H9 (cell line): ENCODE results near the gene SDK1. TPM values are rescaled to one million over a fixed set of nuclear protein-coding genes. Genes with fewer than 3 reads are reported as not detected.

Experiments
- DNase-seq: peaks from one replicate; pipeline ENCODE4 v3.0.0-alpha.2; 2017
- H2AFZ ChIP-seq: one replicate; pipeline ENCODE4 v1.6.1; 2013; ENCODE audit warnings: mild to moderate bottlenecking, low read length, control low read depth, moderate library complexity
- H2AK5ac ChIP-seq: 2 replicates; pipeline ENCODE4 v1.6.1; 2013; ENCODE audit warnings: low read length, control low read depth, mixed read lengths; ENCODE audit not compliant: insufficient read length
- H2BK120ac ChIP-seq: one replicate; pipeline ENCODE4 v1.6.1; 2013; ENCODE audit warnings: low read depth, mild to moderate bottlenecking, low read length, control low read depth, inconsistent platforms; ENCODE audit not compliant: poor library complexity, severe bottlenecking
- H2BK12ac ChIP-seq: 2 replicates; pipeline ENCODE4 v1.6.1; 2013; ENCODE audit warnings: low read length, control low read depth, mixed read lengths, low read depth; ENCODE audit not compliant: insufficient read length
- H2BK15ac ChIP-seq: 2 replicates; pipeline ENCODE4 v1.6.1; 2013; ENCODE audit warnings: low read depth, low read length, control low read depth
- H2BK20ac ChIP-seq: one replicate; pipeline ENCODE4 v1.6.1; 2013; ENCODE audit warnings: low read depth, mild to moderate bottlenecking, low read length, control low read depth, inconsistent platforms; ENCODE audit not compliant: poor library complexity, severe bottlenecking
- H2BK5ac ChIP-seq: 2 replicates; pipeline ENCODE4 v1.6.1; 2013; ENCODE audit warnings: low read length, control low read depth, mixed read lengths; ENCODE audit not compliant: insufficient read length
- H3K14ac ChIP-seq: 2 replicates; pipeline ENCODE4 v1.6.1; 2013; ENCODE audit warnings: low read length, control low read depth; ENCODE audit not compliant: insufficient read depth
- H3K18ac ChIP-seq: 2 replicates; pipeline ENCODE4 v1.6.1; 2013; ENCODE audit warnings: low read depth, mild to moderate bottlenecking, mixed read lengths, low read length, control low read depth; ENCODE audit not compliant: insufficient read length
- H3K23ac ChIP-seq: 2 replicates; pipeline ENCODE4 v1.6.1; 2013; ENCODE audit warnings: low read length, control low read depth, mixed read lengths, low read depth; ENCODE audit not compliant: insufficient read length
- H3K23me2 ChIP-seq: 2 replicates; pipeline ENCODE4 v1.6.1; 2013; ENCODE audit warnings: low read depth, mild to moderate bottlenecking, mixed read lengths, low read length, control low read depth; ENCODE audit not compliant: insufficient read length, poor library complexity, severe bottlenecking
- H3K27ac ChIP-seq: 2 replicates; pipeline ENCODE4 v1.5.1; 2013; ENCODE audit warnings: low read length, control low read depth, mixed read lengths, low read depth; ENCODE audit not compliant: insufficient read length
- H3K27me3 ChIP-seq: 2 replicates; pipeline ENCODE4 v1.6.1; 2013; ENCODE audit warnings: low read length, control low read depth, inconsistent platforms; ENCODE audit not compliant: insufficient read depth
- H3K4ac ChIP-seq: 2 replicates; pipeline ENCODE4 v1.6.1; 2013; ENCODE audit warnings: low read depth, mild to moderate bottlenecking, control low read depth, inconsistent platforms, low read length, moderate library complexity
- H3K4me1 ChIP-seq: 2 replicates; pipeline ENCODE4 v1.6.1; 2013; ENCODE audit warnings: low read length, control low read depth, inconsistent platforms; ENCODE audit not compliant: insufficient read depth
- H3K4me2 ChIP-seq: 2 replicates; pipeline ENCODE4 v1.6.1; 2013; ENCODE audit warnings: low read length, control low read depth, mixed read lengths; ENCODE audit not compliant: insufficient read length, insufficient read depth
- H3K56ac ChIP-seq: 2 replicates; pipeline ENCODE4 v1.6.1; 2013; ENCODE audit warnings: low read depth, mild to moderate bottlenecking, mixed read lengths, low read length, control low read depth; ENCODE audit not compliant: insufficient read length
- H3K79me1 ChIP-seq: 2 replicates; pipeline ENCODE4 v1.6.1; 2013; ENCODE audit warnings: low read depth, mild to moderate bottlenecking, moderate library complexity, low read length, control low read depth, inconsistent platforms; ENCODE audit not compliant: insufficient read depth, poor library complexity, severe bottlenecking
- H3K79me2 ChIP-seq: 2 replicates; pipeline ENCODE4 v1.6.1; 2013; ENCODE audit warnings: low read length, control low read depth, inconsistent platforms; ENCODE audit not compliant: insufficient read depth
- H3K9ac ChIP-seq: 2 replicates; pipeline ENCODE4 v1.6.1; 2013; ENCODE audit warnings: low read length, control low read depth, mixed read lengths; ENCODE audit not compliant: insufficient read length; ENCODE audit errors: extremely low read depth
- H3K9me3 ChIP-seq: one replicate; pipeline ENCODE4 v1.6.1; 2013; ENCODE audit warnings: low read depth, low read length, inconsistent platforms; ENCODE audit not compliant: control insufficient read depth
- H3T11ph ChIP-seq: one replicate; pipeline ENCODE4 v1.6.1; 2013; ENCODE audit warnings: mild to moderate bottlenecking, low read length, control low read depth, inconsistent platforms
- H4K20me1 ChIP-seq: one replicate; pipeline ENCODE4 v1.6.1; 2013; ENCODE audit not compliant: control insufficient read depth, insufficient read length, insufficient read depth
- H4K5ac ChIP-seq: 2 replicates; pipeline ENCODE4 v1.6.1; 2013; ENCODE audit warnings: low read depth, mild to moderate bottlenecking, mixed read lengths, low read length, control low read depth; ENCODE audit not compliant: insufficient read length
- H4K8ac ChIP-seq: replicated peaks from 2 replicates; pipeline ENCODE4 v1.6.1; 2013; ENCODE audit warnings: low read length, control low read depth, mixed read lengths, low read depth; ENCODE audit not compliant: insufficient read length
- H4K91ac ChIP-seq: 2 replicates; pipeline ENCODE4 v1.6.1; 2013; ENCODE audit warnings: low read depth, mild to moderate bottlenecking, moderate library complexity, mixed read lengths, low read length, control low read depth; ENCODE audit not compliant: insufficient read length
- H3K27ac Mint-ChIP-seq, 3 experiments: 2 replicates in 2 of 3; 3 replicates in 1 of 3; pipeline ENCODE4 v1.8.0; 2020 to 2021; ENCODE audit warnings: mixed read lengths in 3 of 3, mild to moderate bottlenecking in 1 of 3, moderate library complexity in 1 of 3
- H3K27me3 Mint-ChIP-seq: 2 replicates; pipeline ENCODE4 v1.8.0; 2021; ENCODE audit warnings: low read depth, mild to moderate bottlenecking, moderate library complexity, mixed read lengths
- H3K36me3 Mint-ChIP-seq, 3 experiments: 2 replicates in 2 of 3; 3 replicates in 1 of 3; pipeline ENCODE4 v1.8.0; 2020 to 2021; ENCODE audit warnings: low read depth in 3 of 3, mixed read lengths in 3 of 3; ENCODE audit not compliant: insufficient read depth in 1 of 3
- H3K4me1 Mint-ChIP-seq, 2 experiments: 2 replicates each; pipeline ENCODE4 v1.8.0; 2020; ENCODE audit warnings: mixed read lengths in 2 of 2
- H3K4me3 Mint-ChIP-seq, 2 experiments: 2 replicates in 1 of 2; 3 replicates in 1 of 2; pipeline ENCODE4 v1.8.0; 2020 to 2021; ENCODE audit warnings: mild to moderate bottlenecking in 2 of 2, mixed read lengths in 2 of 2, moderate library complexity in 1 of 2
- H3K9me3 Mint-ChIP-seq, 2 experiments: 2 replicates in 1 of 2; 3 replicates in 1 of 2; pipeline ENCODE4 v1.8.0; 2020; ENCODE audit warnings: mild to moderate bottlenecking in 2 of 2, mixed read lengths in 2 of 2, moderate library complexity in 1 of 2
- CTCF ChIP-seq: fragments of 200-600 bp; sonication (generic); conservative IDR thresholded peaks from 3 replicates; pipeline ENCODE4 v1.8.0; 2021; ENCODE audit warnings: antibody characterized with exemption, mild to moderate bottlenecking
- WGBS: extraction: QIAGEN DNeasy Blood & Tissue Kit; methylation state at CpG from one replicate; pipeline ENCODE4 v1.1.7; 2013; ENCODE audit warnings: missing lambda C conversion rate, low lambda C conversion rate, mixed read lengths; ENCODE audit not compliant: insufficient read length; ENCODE audit errors: extremely low coverage; 5-methylcytosine and 5-hydroxymethylcytosine counted together
- total RNA-seq: library from RNA; stranded (reverse); gene quantifications from 2 replicates; pipeline ENCODE4 v1.2.1, GENCODE V29; 2021

The SDK1 gene
- total RNA-seq, 1 experiment from 2014 or later, result 8.7 TPM

- H3K27ac Mint-ChIP-seq, result peak overlapping the region in 2 of 3 experiments; percentile 26 to 67; a peak in 3 of 7 replicates
- WGBS, result no CpG with 5 or more reads among the region's 4 CpGs
- H4K91ac ChIP-seq, result no peak overlapping the region
Measured at GRCh38 chr7:4037877-4038276, 736.8 kb downstream of the SDK1 start.

More at GRCh38 chr7:4037877-4038276, 736.8 kb downstream of the SDK1 start:
- no peaks in the 10 kb centered on the region for H3K9me3 ChIP-seq
- DNase-seq, result no peak
- H3K79me1 ChIP-seq, result no peaks in the 10 kb centered on the region
- H3K27me3 Mint-ChIP-seq, result no peaks in the 10 kb centered on the region
- H3K79me2 ChIP-seq, result no peaks in the 10 kb centered on the region
- no peak overlapping the region for H3K18ac ChIP-seq
- no peaks in the 10 kb centered on the region; a peak in 3 of 7 replicates for H3K36me3 Mint-ChIP-seq
- H3K4me1 Mint-ChIP-seq, result peaks cover 54 to 58% of the 10 kb centered on the region in 2 experiments
- TF ChIP-seq CTCF, result no peak
- no peak overlapping the region for H3K4me2 ChIP-seq
- peaks cover 15% of the 10 kb centered on the region; the same call in 1 of the 2 replicates for H3K4me1 ChIP-seq
- no peak overlapping the region for H3K9ac ChIP-seq
- no peaks in the 10 kb centered on the region for H3K9me3 Mint-ChIP-seq
- no peak overlapping the region for H3K4ac ChIP-seq
- no peak overlapping the region for H2BK5ac ChIP-seq
- no peak overlapping the region for H3K56ac ChIP-seq
- H2AFZ ChIP-seq, result no peak overlapping the region
- H3K14ac ChIP-seq, result no peak overlapping the region
- H3K23ac ChIP-seq, result no peak overlapping the region
- H2BK120ac ChIP-seq, result no peak overlapping the region
- no peaks in the 10 kb centered on the region for H4K20me1 ChIP-seq
- H3K27me3 ChIP-seq, result no peaks in the 10 kb centered on the region
- H2BK15ac ChIP-seq, result no peak overlapping the region
- H3T11ph ChIP-seq, result no peak overlapping the region
- no peak overlapping the region for H2BK12ac ChIP-seq
- no peak overlapping the region for H3K27ac ChIP-seq
- no peaks in the 10 kb centered on the region for H3K23me2 ChIP-seq
- no peak overlapping the region for H3K4me3 Mint-ChIP-seq
- no peak overlapping the region for H4K8ac ChIP-seq
- no peak overlapping the region for H4K5ac ChIP-seq
- peak overlapping the region; percentile 38 for H2AK5ac ChIP-seq
- no peak overlapping the region for H2BK20ac ChIP-seq
